Small intestine (tissue), 7 donors: Measurements from ENCODE around the gene CEP44. TPM values are rescaled to one million over a fixed set of nuclear protein-coding genes. Genes with fewer than 3 reads are reported as not detected.
"Not testable (repeated sequence)": the region's sequence is repeated elsewhere in the genome, so short reads cannot be mapped to it uniquely, and the experiment has no call there.

Experiments used
- DNase-seq, 2 donors: peaks; one replicate each; pipeline versions ENCODE4 v3.0.0 to v3.0.0-alpha.2; 2013
- FAIRE-seq: peaks from 2 replicates; lab custom pipeline; 2012; peaks lifted over from hg19 to GRCh38; lab: Jason Lieb, UNC
- H3K27ac ChIP-seq, 3 donors: one replicate each; pipeline ENCODE4 v1.5.1; 2013; ENCODE audit warnings: low read length in 2 of 3, mild to moderate bottlenecking in 2 of 3, control low read depth in 1 of 3, inconsistent platforms in 1 of 3, low read depth in 1 of 3, moderate library complexity in 1 of 3
- H3K27me3 ChIP-seq, 3 donors: one replicate each; pipeline ENCODE4 v1.6.1; 2013; ENCODE audit warnings: low read length in 3 of 3, inconsistent platforms in 1 of 3; ENCODE audit not compliant: control insufficient read depth in 3 of 3, insufficient read depth in 3 of 3
- H3K36me3 ChIP-seq, 3 donors: one replicate each; pipeline ENCODE4 v1.6.1; 2013; ENCODE audit warnings: low read length in 3 of 3, inconsistent platforms in 1 of 3, low read depth in 1 of 3, mild to moderate bottlenecking in 1 of 3, moderate library complexity in 1 of 3; ENCODE audit not compliant: control insufficient read depth in 3 of 3, insufficient read depth in 2 of 3
- H3K4me1 ChIP-seq, 3 donors: one replicate each; pipeline ENCODE4 v1.6.1; 2013; ENCODE audit warnings: low read length in 2 of 3, inconsistent platforms in 1 of 3, low read depth in 1 of 3, mild to moderate bottlenecking in 1 of 3, moderate library complexity in 1 of 3; ENCODE audit not compliant: control insufficient read depth in 3 of 3, insufficient read depth in 2 of 3
- H3K4me3 ChIP-seq, 3 donors: one replicate each; pipeline ENCODE4 v1.5.1; 2013; ENCODE audit warnings: low read length in 3 of 3, control low read depth in 1 of 3, inconsistent platforms in 1 of 3, low read depth in 1 of 3, mild to moderate bottlenecking in 1 of 3, moderate library complexity in 1 of 3
- H3K9me3 ChIP-seq, 2 donors: one replicate each; pipeline ENCODE4 v1.6.1; 2013; ENCODE audit warnings: low read depth in 1 of 2, low read length in 1 of 2; ENCODE audit not compliant: control insufficient read depth in 2 of 2, insufficient read depth in 1 of 2
- WGBS, 3 donors: extraction: QIAGEN DNeasy Blood & Tissue Kit; methylation state at CpG; one replicate each; pipeline ENCODE4 v1.1.7; 2013; 5-methylcytosine and 5-hydroxymethylcytosine counted together
- polyA plus RNA-seq, 4 donors: library from polyadenylated mRNA; stranded (reverse) in 3 of 4; unstranded in 1 of 4; fragments of 200-250 nt in 3 of 4; fragments of 120-200 nt in 1 of 4; gene quantifications; one replicate each; pipeline versions ENCODE4 v1.2.1 to v1.2.3, GENCODE V29; 2013
- donor health status: healthy with polysubstance abuse.
- donor health status: control.
- donor health status: control.
- donor health status: Bipolar disorder and iron deficiency.
- donor health status: healthy.

Gene CEP44
- polyA plus RNA-seq, 4 donors: 4.1 to 21.2 (median 5.5) TPM

GRCh38 chr4:174349156-174349555, 65.4 kb downstream of the CEP44 start:
- no peak overlapping the region for H3K27ac ChIP-seq
- H3K27me3 ChIP-seq: no peaks in the 10 kb centered on the region
- FAIRE-seq (no peak), DNase-seq (no peak)
- H3K36me3 ChIP-seq: no peaks in the 10 kb centered on the region
- peaks cover 0 to 8% of the 10 kb centered on the region in 2 donors for H3K9me3 ChIP-seq
- no peaks in the 10 kb centered on the region for H3K4me1 ChIP-seq
- H3K4me3 ChIP-seq: no peak overlapping the region
- WGBS, 3 donors: 78 to 88% (median 81%) methylated on average over 1 of the region's 1 CpG

GRCh38 chr4:174352061-174352819, 68.5 kb downstream of the CEP44 start:
- DNase-seq (no peak), FAIRE-seq (no peak)
- no peak overlapping the region for H3K27ac ChIP-seq
- H3K4me1 ChIP-seq: no peaks in the 10 kb centered on the region
- no peaks in the 10 kb centered on the region for H3K36me3 ChIP-seq
- no peak overlapping the region for H3K4me3 ChIP-seq
- 53 to 72% (median 70%) methylated on average over 5 of the region's 5 CpGs for WGBS, 3 donors
- peaks cover 0 to 8% of the 10 kb centered on the region in 2 donors for H3K9me3 ChIP-seq
- H3K27me3 ChIP-seq: no peaks in the 10 kb centered on the region

- H3K9me3 ChIP-seq: no peaks in the 10 kb centered on the region
- no peak for DNase-seq
- H3K4me3 ChIP-seq: no peak overlapping the region
- no peak for FAIRE-seq
- no peaks in the 10 kb centered on the region for H3K27me3 ChIP-seq
- no peaks in the 10 kb centered on the region for H3K4me1 ChIP-seq
- 81 to 87% (median 83%) methylated on average over 4 of the region's 4 CpGs for WGBS, 3 donors
- no peaks in the 10 kb centered on the region for H3K36me3 ChIP-seq
- no peak overlapping the region for H3K27ac ChIP-seq
Measured at GRCh38 chr4:174357321-174357720, 73.6 kb downstream of the CEP44 start.

GRCh38 chr4:174358410-174358809, 74.7 kb downstream of the CEP44 start:
- H3K27me3 ChIP-seq: no peaks in the 10 kb centered on the region
- WGBS, 3 donors: 57 to 78% (median 78%) methylated on average over 1 of the region's 1 CpG
- H3K4me1 ChIP-seq: no peaks in the 10 kb centered on the region
- no peak overlapping the region for H3K4me3 ChIP-seq
- H3K36me3 ChIP-seq: no peaks in the 10 kb centered on the region
- no peaks in the 10 kb centered on the region for H3K9me3 ChIP-seq
- H3K27ac ChIP-seq: no peak overlapping the region
- DNase-seq (no peak), FAIRE-seq (no peak)

- no peaks in the 10 kb centered on the region for H3K27me3 ChIP-seq
- WGBS, 3 donors: 65 to 86% (median 68%) methylated on average over 1 of the region's 1 CpG
- FAIRE-seq: no peak
- H3K36me3 ChIP-seq: no peaks in the 10 kb centered on the region
- H3K4me1 ChIP-seq: no peaks in the 10 kb centered on the region
- no peaks in the 10 kb centered on the region for H3K9me3 ChIP-seq
- no peak overlapping the region for H3K27ac ChIP-seq
- H3K4me3 ChIP-seq: no peak overlapping the region
- no peak for DNase-seq
Measured at GRCh38 chr4:174358829-174359228, 75.1 kb downstream of the CEP44 start.

GRCh38 chr4:174362340-174362739, 78.6 kb downstream of the CEP44 start:
- no peaks in the 10 kb centered on the region for H3K36me3 ChIP-seq
- FAIRE-seq (no peak), DNase-seq (peak; percentile 19 to 73)
- H3K27me3 ChIP-seq: no peaks in the 10 kb centered on the region
- no peaks in the 10 kb centered on the region for H3K4me1 ChIP-seq
- no peak overlapping the region for H3K4me3 ChIP-seq
- H3K27ac ChIP-seq: no peak overlapping the region
- no peaks in the 10 kb centered on the region for H3K9me3 ChIP-seq
- WGBS, 3 donors: 14 to 66% (median 32%) methylated on average over 2 of the region's 2 CpGs

- H3K4me1 ChIP-seq, FAIRE-seq, H3K36me3 ChIP-seq, H3K27me3 ChIP-seq, DNase-seq, H3K4me3 ChIP-seq, H3K27ac ChIP-seq, H3K9me3 ChIP-seq: not testable (repeated sequence)
- 43 to 65% (median 59%) methylated on average over 1 of the region's 1 CpG for WGBS, 3 donors
Measured at GRCh38 chr4:174363782-174364181, 80.1 kb downstream of the CEP44 start.

- H3K27me3 ChIP-seq: no peaks in the 10 kb centered on the region
- WGBS, 3 donors: 28 to 37% (median 36%) methylated on average over 2 of the region's 2 CpGs
- DNase-seq (peak; percentile 44 to 50), FAIRE-seq (peak; percentile 97)
- H3K9me3 ChIP-seq: no peaks in the 10 kb centered on the region
- H3K4me1 ChIP-seq: no peaks in the 10 kb centered on the region
- H3K4me3 ChIP-seq: no peak overlapping the region
- H3K27ac ChIP-seq: no peak overlapping the region
- H3K36me3 ChIP-seq: no peaks in the 10 kb centered on the region
Measured at GRCh38 chr4:174365018-174365587, 81.4 kb downstream of the CEP44 start.
